ENCODE results near the gene RAPGEF2. TPM values are rescaled to one million over a fixed set of nuclear protein-coding genes. Genes with fewer than 3 reads are reported as not detected.

Gene RAPGEF2
- polyA plus RNA-seq, 1 donor (not counting 4 experiments of a cell fraction or from before 2014, with no cell fraction given), result 23.8 TPM

- no peaks in the 10 kb centered on the region for H3K9me3 ChIP-seq (ENCODE audit: control insufficient read depth, low read depth, low read length)
- no peak overlapping the region for H3K4me2 ChIP-seq (ENCODE audit: control insufficient read depth, extremely low read depth, insufficient read depth, low read depth, low read length)
- no peak for DNase-seq (ENCODE audit: low read depth, low spot score)
- no peak for FAIRE-seq
- H3K36me3 ChIP-seq (ENCODE audit: control insufficient read depth in 2 of 2, extremely low read depth in 1 of 2, insufficient read depth in 2 of 2, low read length in 2 of 2), result peaks cover 0 to 2% of the 10 kb centered on the region in 2 experiments
- H3K4me1 ChIP-seq (ENCODE audit: control insufficient read depth, extremely low read depth, insufficient read depth, low read length), result peaks cover 3% of the 10 kb centered on the region
- TF ChIP-seq CTCF (optimal IDR thresholded peaks at IDR 0.05 in 1 of 3, IDR thresholded peaks at IDR 0.05 in 1 of 3, conservative IDR thresholded peaks at IDR 0.05 in 1 of 3; ENCODE audit: extremely low read depth in 1 of 3, insufficient read depth in 2 of 3, low read length in 3 of 3) (no peak), EZH2 (IDR thresholded peaks at IDR 0.05; ENCODE audit: low read length) (no peak)
- no peaks in the 10 kb centered on the region for H3K79me2 ChIP-seq (ENCODE audit: control insufficient read depth, insufficient read depth, low read length)
- no peak overlapping the region for H3K27ac ChIP-seq (ENCODE audit: control insufficient read depth, insufficient read depth, low read length)
- H3K27me3 ChIP-seq (ENCODE audit: control insufficient read depth, extremely low read depth, insufficient read depth, low read length), result no peaks in the 10 kb centered on the region
- no peak overlapping the region for H3K9ac ChIP-seq (ENCODE audit: control insufficient read depth, extremely low read depth, insufficient read depth, low read length)
- H4K20me1 ChIP-seq (ENCODE audit: control insufficient read depth, extremely low read depth, insufficient read depth, low read length), result no peaks in the 10 kb centered on the region
- peaks cover 2% of the 10 kb centered on the region for H3K9me1 ChIP-seq (ENCODE audit: control insufficient read depth, extremely low read depth, insufficient read depth, low read length)
- H2AFZ ChIP-seq (ENCODE audit: control insufficient read depth, low read length), result no peak overlapping the region
- dilution Hi-C loops (cut with MboI; ENCODE audit: extremely low pct_ligation_motif_present, low sequenced_read_pairs), result no loop called here
- no peak overlapping the region for H3K4me3 ChIP-seq (ENCODE audit: control insufficient read depth in 2 of 3, extremely low read depth in 1 of 3, insufficient read depth in 2 of 3, low read depth in 1 of 3, low read length in 3 of 3)
These were observed 87.8 kb downstream of the RAPGEF2 start for GRCh38 chr4:159190651-159191050.

DNA sequence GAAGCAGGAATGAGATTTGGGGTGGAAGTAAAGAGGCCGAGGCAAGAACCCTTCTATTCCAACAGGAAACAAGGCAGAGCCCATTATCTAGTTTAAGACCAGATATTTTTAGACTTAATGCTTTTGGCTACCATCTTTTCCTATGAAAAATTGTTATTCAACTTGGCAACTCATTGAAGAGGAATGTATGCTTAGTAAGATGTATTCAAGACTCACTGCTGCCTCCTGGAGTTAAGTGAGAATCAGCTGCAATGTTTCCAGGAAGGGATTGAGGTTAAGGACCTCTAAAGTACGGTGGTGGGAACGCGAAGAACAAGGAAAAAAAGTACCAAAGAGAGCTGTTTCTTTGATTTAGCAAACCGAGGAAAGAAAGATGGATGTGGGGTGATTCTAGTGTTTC is 89.1 kb downstream of the RAPGEF2 start:
- H3K4me2 ChIP-seq (ENCODE audit: control insufficient read depth, extremely low read depth, insufficient read depth, low read depth, low read length), result peak overlapping the region; percentile 54
- no peak overlapping the region for H2AFZ ChIP-seq (ENCODE audit: control insufficient read depth, low read length)
- no peaks in the 10 kb centered on the region for H3K79me2 ChIP-seq (ENCODE audit: control insufficient read depth, insufficient read depth, low read length)
- dilution Hi-C loops (cut with MboI; ENCODE audit: extremely low pct_ligation_motif_present, low sequenced_read_pairs), result no loop called here
- H3K4me1 ChIP-seq (ENCODE audit: control insufficient read depth, extremely low read depth, insufficient read depth, low read length), result peaks cover 3% of the 10 kb centered on the region
- no peak overlapping the region for H3K27ac ChIP-seq (ENCODE audit: control insufficient read depth, insufficient read depth, low read length)
- H3K27me3 ChIP-seq (ENCODE audit: control insufficient read depth, extremely low read depth, insufficient read depth, low read length), result no peaks in the 10 kb centered on the region
- H3K9ac ChIP-seq (ENCODE audit: control insufficient read depth, extremely low read depth, insufficient read depth, low read length), result no peak overlapping the region
- FAIRE-seq (peak; percentile 93), DNase-seq (ENCODE audit: low read depth, low spot score) (peak; percentile 38)
- peak; percentile 43 to 65 (median 44) for TF ChIP-seq CTCF (optimal IDR thresholded peaks at IDR 0.05 in 1 of 3, IDR thresholded peaks at IDR 0.05 in 1 of 3, conservative IDR thresholded peaks at IDR 0.05 in 1 of 3; ENCODE audit: extremely low read depth in 1 of 3, insufficient read depth in 2 of 3, low read length in 3 of 3)
- TF ChIP-seq EZH2 (IDR thresholded peaks at IDR 0.05; ENCODE audit: low read length), result no peak
- no peaks in the 10 kb centered on the region for H4K20me1 ChIP-seq (ENCODE audit: control insufficient read depth, extremely low read depth, insufficient read depth, low read length)
- H3K9me1 ChIP-seq (ENCODE audit: control insufficient read depth, extremely low read depth, insufficient read depth, low read length), result peaks cover 2% of the 10 kb centered on the region
- H3K4me3 ChIP-seq (ENCODE audit: control insufficient read depth in 2 of 3, extremely low read depth in 1 of 3, insufficient read depth in 2 of 3, low read depth in 1 of 3, low read length in 3 of 3), result no peak overlapping the region
- H3K36me3 ChIP-seq (ENCODE audit: control insufficient read depth in 2 of 2, extremely low read depth in 1 of 2, insufficient read depth in 2 of 2, low read length in 2 of 2), result peaks cover 0 to 2% of the 10 kb centered on the region in 2 experiments
- H3K9me3 ChIP-seq (ENCODE audit: control insufficient read depth, low read depth, low read length), result no peaks in the 10 kb centered on the region

Measured in keratinocyte (primary cell).